HL-60 (cell line): ENCODE measurements around the gene KSR1.

Experiments
- DNase-seq, 2 experiments: peaks; one replicate each; pipeline ENCODE4 v3.0.0-alpha.2; 2010 to 2020; ENCODE audit warnings: low read depth in 1 of 2, low spot score in 1 of 2
- H3K27ac ChIP-seq: fragments of 250-450 bp; sonication (Bioruptor Pico); replicated peaks from 2 replicates; pipeline ENCODE4 v1.5.1; 2020; ENCODE audit warnings: mild to moderate bottlenecking, moderate library complexity
- H3K27me3 ChIP-seq: fragments of 250-450 bp; sonication (Bioruptor Pico); 2 replicates; pipeline ENCODE4 v1.5.1; 2021; ENCODE audit warnings: mild to moderate bottlenecking, moderate library complexity; ENCODE audit not compliant: insufficient read depth, poor library complexity, severe bottlenecking
- H3K4me3 ChIP-seq: replicated peaks from 2 replicates; pipeline ENCODE4 v1.5.1; 2011; ENCODE audit warnings: mild to moderate bottlenecking, control low read depth, low read length; ENCODE audit not compliant: insufficient read depth
- CTCF ChIP-seq: IDR thresholded peaks from one replicate; pipeline ENCODE4 v1.5.1; 2011; ENCODE audit warnings: low read length, control low read depth, inconsistent platforms; ENCODE audit not compliant: insufficient read depth
- GABPA ChIP-seq: IDR thresholded peaks from 2 replicates; pipeline ENCODE4 v1.6.1; 2012; ENCODE audit warnings: low read depth
- POLR2AphosphoS5 ChIP-seq: IDR thresholded peaks from 2 replicates; pipeline ENCODE4 v1.6.1; 2012; ENCODE audit warnings: low read depth
- REST ChIP-seq: IDR thresholded peaks from 2 replicates; pipeline ENCODE4 v1.6.1; 2012; ENCODE audit warnings: low read depth; ENCODE audit not compliant: insufficient replicate concordance
- SPI1 ChIP-seq: IDR thresholded peaks from 2 replicates; pipeline ENCODE4 v1.6.1; 2012; ENCODE audit warnings: low read depth, mild to moderate bottlenecking, borderline replicate concordance

KSR1 gene

GRCh38 chr17:27565874-27566670 lies 109.8 kb downstream of the KSR1 start:
- TF ChIP-seq POLR2AphosphoS5, result no peak
- H3K27ac ChIP-seq, result no peak overlapping the region
- no peaks in the 10 kb centered on the region for H3K27me3 ChIP-seq
- DNase-seq, result no peak
- no peak overlapping the region for H3K4me3 ChIP-seq

GRCh38 chr17:27566671-27567562 lies 110.7 kb downstream of the KSR1 start:
- TF ChIP-seq GABPA (no peak), REST (no peak), SPI1 (no peak), POLR2AphosphoS5 (no peak), CTCF (no peak)
- no peaks in the 10 kb centered on the region for H3K27me3 ChIP-seq
- H3K4me3 ChIP-seq, result no peak overlapping the region
- no peak overlapping the region for H3K27ac ChIP-seq
- DNase-seq, result no peak

- no peak for TF ChIP-seq CTCF
- TF ChIP-seq POLR2AphosphoS5, result no peak
- TF ChIP-seq GABPA, result no peak
- TF ChIP-seq REST, result no peak
- DNase-seq, result no peak
- H3K4me3 ChIP-seq, result no peak overlapping the region
- H3K27ac ChIP-seq, result no peak overlapping the region
- no peaks in the 10 kb centered on the region for H3K27me3 ChIP-seq
Observed at GRCh38 chr17:27567563-27567859, 111.3 kb downstream of the KSR1 start.

- TF ChIP-seq SPI1, result no peak
- no peak for TF ChIP-seq REST
- TF ChIP-seq POLR2AphosphoS5, result no peak
- TF ChIP-seq GABPA, result no peak
- no peak for TF ChIP-seq CTCF
- H3K27me3 ChIP-seq, result no peaks in the 10 kb centered on the region
- no peak overlapping the region for H3K4me3 ChIP-seq
- H3K27ac ChIP-seq, result no peak overlapping the region
- no peak for DNase-seq
Observed at GRCh38 chr17:27568216-27568615, 112.0 kb downstream of the KSR1 start.
